Measurements from ENCODE around the gene NR3C1.

Gene NR3C1

GRCh38 chr5:143309661-143310431 is 93.6 kb downstream of the NR3C1 start:
- DNase-seq (ENCODE audit: low read depth) = no peak

- DNase-seq (ENCODE audit: low read depth) = no peak
These were observed 94.8 kb downstream of the NR3C1 start for GRCh38 chr5:143308731-143309130.

- no peak for DNase-seq (ENCODE audit: low read depth)
These were observed 97.4 kb downstream of the NR3C1 start for GRCh38 chr5:143306040-143306439.

GRCh38 chr5:143304836-143305475 is 98.5 kb downstream of the NR3C1 start:
- DNase-seq (ENCODE audit: low read depth) = no peak

GRCh38 chr5:143302341-143303045 is 101.0 kb downstream of the NR3C1 start:
- DNase-seq (ENCODE audit: low read depth) = no peak

GRCh38 chr5:143297756-143298155 is 105.7 kb downstream of the NR3C1 start:
- DNase-seq (ENCODE audit: low read depth) = no peak

GRCh38 chr5:143290125-143290524 is 113.4 kb downstream of the NR3C1 start:
- no peak for DNase-seq (ENCODE audit: low read depth)

- no peak for DNase-seq (ENCODE audit: low read depth)
These were observed 119.0 kb downstream of the NR3C1 start for GRCh38 chr5:143284521-143284920.

- no peak for DNase-seq (ENCODE audit: low read depth)
These were observed 119.5 kb downstream of the NR3C1 start for GRCh38 chr5:143284002-143284401.

- no peak for DNase-seq (ENCODE audit: low read depth)
These were observed 122.3 kb downstream of the NR3C1 start for GRCh38 chr5:143281226-143281625.

GRCh38 chr5:143279698-143280097 is 123.8 kb downstream of the NR3C1 start:
- no peak for DNase-seq (ENCODE audit: low read depth)

- DNase-seq (ENCODE audit: low read depth) = no peak
These were observed 126.0 kb downstream of the NR3C1 start for GRCh38 chr5:143277536-143277935.

- no peak for DNase-seq (ENCODE audit: low read depth)
These were observed 127.7 kb downstream of the NR3C1 start for GRCh38 chr5:143275512-143276363.

- no peak for DNase-seq (ENCODE audit: low read depth)
These were observed 128.5 kb downstream of the NR3C1 start for GRCh38 chr5:143274952-143275351.

GRCh38 chr5:143271431-143271830 is 132.1 kb downstream of the NR3C1 start:
- DNase-seq (ENCODE audit: low read depth) = no peak

- no peak for DNase-seq (ENCODE audit: low read depth)
These were observed 135.1 kb downstream of the NR3C1 start for GRCh38 chr5:143268388-143268787.

- no peak for DNase-seq (ENCODE audit: low read depth)
These were observed 136.3 kb downstream of the NR3C1 start for GRCh38 chr5:143267186-143267585.

- no peak for DNase-seq (ENCODE audit: low read depth)
These were observed 137.5 kb downstream of the NR3C1 start for GRCh38 chr5:143265995-143266394.

- DNase-seq (ENCODE audit: low read depth) = no peak
These were observed 140.1 kb downstream of the NR3C1 start for GRCh38 chr5:143263272-143263810.

- no peak for DNase-seq (ENCODE audit: low read depth)
These were observed 140.9 kb downstream of the NR3C1 start for GRCh38 chr5:143262393-143263174.

All from CMK (cell line).